GM23248 (cell line): ENCODE measurements around the gene ST6GAL1.

Source experiments
- EZH2 ChIP-seq: fragments of 200-600 bp; sonication (generic); IDR thresholded peaks from 2 replicates; pipeline ENCODE4 v1.6.1; 2018; ENCODE audit warnings: antibody characterized with exemption, mild to moderate bottlenecking; ENCODE audit not compliant: insufficient read depth, poor library complexity, severe bottlenecking
- EZH2phosphoT487 ChIP-seq: fragments of 200-600 bp; sonication (generic); IDR thresholded peaks from 2 replicates; pipeline ENCODE4 v1.6.1; 2018; ENCODE audit warnings: antibody characterized with exemption, moderate library complexity, mild to moderate bottlenecking, low read depth; ENCODE audit not compliant: insufficient read depth

DNA sequence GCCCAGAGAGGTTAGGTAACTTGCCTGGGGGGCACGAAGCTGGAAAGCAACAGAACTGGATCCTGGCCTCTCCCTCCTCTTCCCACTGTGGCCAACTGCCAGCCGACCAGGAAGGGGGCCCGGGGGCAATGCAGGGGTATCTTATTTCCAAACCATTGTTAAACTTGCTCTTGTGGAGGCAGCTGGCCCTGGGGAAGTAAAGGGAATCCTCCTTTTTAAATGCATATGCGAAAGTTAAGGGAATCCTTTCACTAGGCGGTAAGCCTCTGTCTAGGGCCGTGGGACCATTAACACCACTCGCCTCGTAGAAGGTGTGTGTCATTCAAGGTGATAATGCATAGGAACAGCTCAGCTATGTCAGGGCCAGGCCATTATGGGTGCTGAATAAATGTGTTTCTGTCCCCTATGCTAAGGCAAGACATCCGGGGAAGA, 68.6 kb downstream of the ST6GAL1 start:
- TF ChIP-seq EZH2 (no peak), EZH2phosphoT487 (no peak)
